ENCODE measurements around the gene MPG. TPM values are rescaled to one million over a fixed set of nuclear protein-coding genes. Genes with fewer than 3 reads are reported as not detected.
"Not testable (repeated sequence)": the region's sequence is repeated elsewhere in the genome, so short reads cannot be mapped to it uniquely, and the experiment has no call there.

MPG gene
- total RNA-seq, 4 donors from 2014 or later, result 22.3 to 63.2 (median 51.2) TPM

DNA sequence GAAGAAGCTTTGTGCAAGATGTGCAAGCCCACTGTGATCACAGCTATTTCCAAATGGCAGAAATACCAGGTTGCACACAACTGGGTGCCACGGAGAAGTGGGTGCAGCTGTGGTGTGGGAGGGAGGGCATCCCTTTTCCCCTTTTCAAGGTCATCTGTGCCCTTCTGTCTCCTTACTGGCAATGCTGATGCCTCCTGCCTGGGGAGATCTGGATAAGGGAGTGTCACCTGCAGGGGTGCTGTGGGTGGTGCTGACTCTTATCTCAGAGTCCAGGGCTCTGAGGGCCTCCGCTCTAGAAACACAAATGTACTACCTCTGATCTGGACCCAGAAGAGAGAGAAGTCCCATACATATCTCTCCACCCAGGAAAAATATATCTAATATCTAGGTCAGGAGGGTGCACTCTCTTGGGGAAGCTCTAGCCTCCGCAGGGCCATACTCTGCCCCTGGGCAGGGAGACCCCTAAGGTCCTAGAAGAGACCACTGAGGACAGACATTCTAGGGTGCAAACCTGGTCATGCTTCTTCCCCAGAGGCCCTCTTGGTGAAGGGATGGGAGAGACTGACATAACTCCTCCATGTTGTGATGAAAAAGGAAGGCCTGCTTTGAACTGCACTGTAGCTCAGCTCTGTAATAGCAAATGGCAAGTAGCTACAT lies 41.9 kb downstream of the MPG start:
- H3K27me3 ChIP-seq, result no peaks in the 10 kb centered on the region
- TF ChIP-seq POLR2A (IDR thresholded peaks at IDR 0.05) (no peak), EP300 (IDR thresholded peaks at IDR 0.05; ENCODE audit: low read depth) (no peak), POLR2AphosphoS5 (IDR thresholded peaks at IDR 0.05) (no peak)
- TF ChIP-seq, protein P1, sequence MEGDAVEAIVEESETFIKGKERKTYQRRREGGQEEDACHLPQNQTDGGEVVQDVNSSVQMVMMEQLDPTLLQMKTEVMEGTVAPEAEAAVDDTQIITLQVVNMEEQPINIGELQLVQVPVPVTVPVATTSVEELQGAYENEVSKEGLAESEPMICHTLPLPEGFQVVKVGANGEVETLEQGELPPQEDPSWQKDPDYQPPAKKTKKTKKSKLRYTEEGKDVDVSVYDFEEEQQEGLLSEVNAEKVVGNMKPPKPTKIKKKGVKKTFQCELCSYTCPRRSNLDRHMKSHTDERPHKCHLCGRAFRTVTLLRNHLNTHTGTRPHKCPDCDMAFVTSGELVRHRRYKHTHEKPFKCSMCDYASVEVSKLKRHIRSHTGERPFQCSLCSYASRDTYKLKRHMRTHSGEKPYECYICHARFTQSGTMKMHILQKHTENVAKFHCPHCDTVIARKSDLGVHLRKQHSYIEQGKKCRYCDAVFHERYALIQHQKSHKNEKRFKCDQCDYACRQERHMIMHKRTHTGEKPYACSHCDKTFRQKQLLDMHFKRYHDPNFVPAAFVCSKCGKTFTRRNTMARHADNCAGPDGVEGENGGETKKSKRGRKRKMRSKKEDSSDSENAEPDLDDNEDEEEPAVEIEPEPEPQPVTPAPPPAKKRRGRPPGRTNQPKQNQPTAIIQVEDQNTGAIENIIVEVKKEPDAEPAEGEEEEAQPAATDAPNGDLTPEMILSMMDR (IDR thresholded peaks at IDR 0.05), result no peak
- no peak overlapping the region for H3K27ac ChIP-seq
- no peak for DNase-seq
- no peaks in the 10 kb centered on the region for H3K9me3 ChIP-seq
- no peak overlapping the region for H3K4me3 ChIP-seq
- no peaks in the 10 kb centered on the region for H3K36me3 ChIP-seq
- WGBS, 2 donors (ENCODE audit: low coverage in 1 of 2), result 83 to 90% methylated on average over 1 to 3 of the region's 3 CpGs
- peaks cover 0 to 8% (median 4%) of the 10 kb centered on the region in 4 donors for H3K4me1 ChIP-seq
- intact Hi-C loops (cut with DNase I; ENCODE audit: low total_unique reads) (no loop called here), in situ Hi-C loops (cut with MboI; ENCODE audit: low pct_ligation_motif_present in 1 of 4, low pct_unique_long_range_greater_than_20kb in 1 of 4, low sequenced_read_pairs in 3 of 4) (no loop called here)

DNA sequence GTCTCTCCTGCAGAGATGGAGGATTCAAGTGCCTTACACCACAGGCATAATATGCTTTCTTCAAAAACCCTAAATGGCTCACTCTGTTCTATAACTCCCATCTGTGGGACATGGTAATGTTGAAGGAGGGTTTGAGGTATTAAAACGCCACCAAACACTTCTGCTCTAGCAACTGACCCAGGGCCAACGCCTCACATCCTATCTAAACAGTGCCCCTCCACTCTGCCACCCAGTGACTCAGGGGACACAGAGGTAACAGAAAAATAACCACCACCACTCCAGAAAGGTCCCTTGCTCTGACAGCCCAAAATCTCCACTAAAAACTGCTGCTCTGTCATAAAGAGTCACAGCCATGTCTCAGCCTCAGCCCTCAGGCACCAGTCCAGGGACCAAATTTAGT lies 42.7 kb downstream of the MPG start:
- H3K4me1 ChIP-seq, result peaks cover 0 to 8% (median 4%) of the 10 kb centered on the region in 4 donors
- TF ChIP-seq POLR2A (IDR thresholded peaks at IDR 0.05), result no peak
- TF ChIP-seq, protein P1 (IDR thresholded peaks at IDR 0.05), result no peak
- TF ChIP-seq EP300 (IDR thresholded peaks at IDR 0.05; ENCODE audit: low read depth), result no peak
- TF ChIP-seq POLR2AphosphoS5 (IDR thresholded peaks at IDR 0.05), result no peak
- no peaks in the 10 kb centered on the region for H3K36me3 ChIP-seq
- intact Hi-C loops (cut with DNase I; ENCODE audit: low total_unique reads) (no loop called here), in situ Hi-C loops (cut with MboI; ENCODE audit: low pct_ligation_motif_present in 1 of 4, low pct_unique_long_range_greater_than_20kb in 1 of 4, low sequenced_read_pairs in 3 of 4) (no loop called here)
- DNase-seq, result no peak
- no peaks in the 10 kb centered on the region for H3K9me3 ChIP-seq
- no peak overlapping the region for H3K4me3 ChIP-seq
- WGBS, 2 donors (ENCODE audit: low coverage in 1 of 2), result 92 to 100% methylated on average over 2 of the region's 2 CpGs
- no peaks in the 10 kb centered on the region for H3K27me3 ChIP-seq
- no peak overlapping the region for H3K27ac ChIP-seq

DNA sequence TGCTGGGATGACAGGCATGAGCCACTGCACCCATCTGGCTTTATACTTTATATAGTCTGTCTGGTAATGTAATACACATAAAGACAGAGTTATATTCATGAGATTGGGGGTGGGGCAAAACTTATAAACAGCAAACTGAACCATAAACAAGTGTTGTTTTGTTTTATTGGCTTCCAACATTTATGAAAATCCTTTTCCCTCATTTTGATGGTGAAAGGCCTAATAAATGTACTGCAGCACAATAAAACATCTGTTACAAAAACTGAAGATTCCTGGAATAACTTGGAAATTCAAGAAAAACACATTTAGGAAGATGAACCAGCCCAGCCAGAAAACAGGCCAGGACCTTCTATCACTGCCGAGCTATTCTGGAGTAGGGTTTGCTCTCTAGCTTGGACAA lies 44.3 kb downstream of the MPG start:
- H3K9me3 ChIP-seq, result no peaks in the 10 kb centered on the region
- in situ Hi-C loops (cut with MboI; ENCODE audit: low pct_ligation_motif_present in 1 of 4, low pct_unique_long_range_greater_than_20kb in 1 of 4, low sequenced_read_pairs in 3 of 4) (no loop called here), intact Hi-C loops (cut with DNase I; ENCODE audit: low total_unique reads) (no loop called here)
- peaks cover 0 to 8% (median 4%) of the 10 kb centered on the region in 4 donors for H3K4me1 ChIP-seq
- H3K36me3 ChIP-seq, result no peaks in the 10 kb centered on the region
- WGBS, 2 donors (ENCODE audit: low coverage in 1 of 2), result 100% methylated on average over 1 of the region's 1 CpG
- no peak for TF ChIP-seq EP300 (IDR thresholded peaks at IDR 0.05; ENCODE audit: low read depth)
- no peak for TF ChIP-seq POLR2AphosphoS5 (IDR thresholded peaks at IDR 0.05)
- TF ChIP-seq, protein P1 (IDR thresholded peaks at IDR 0.05), result no peak
- no peak for TF ChIP-seq POLR2A (IDR thresholded peaks at IDR 0.05)
- DNase-seq, result no peak
- no peak overlapping the region for H3K4me3 ChIP-seq
- H3K27ac ChIP-seq, result no peak overlapping the region
- H3K27me3 ChIP-seq, result no peaks in the 10 kb centered on the region

DNA sequence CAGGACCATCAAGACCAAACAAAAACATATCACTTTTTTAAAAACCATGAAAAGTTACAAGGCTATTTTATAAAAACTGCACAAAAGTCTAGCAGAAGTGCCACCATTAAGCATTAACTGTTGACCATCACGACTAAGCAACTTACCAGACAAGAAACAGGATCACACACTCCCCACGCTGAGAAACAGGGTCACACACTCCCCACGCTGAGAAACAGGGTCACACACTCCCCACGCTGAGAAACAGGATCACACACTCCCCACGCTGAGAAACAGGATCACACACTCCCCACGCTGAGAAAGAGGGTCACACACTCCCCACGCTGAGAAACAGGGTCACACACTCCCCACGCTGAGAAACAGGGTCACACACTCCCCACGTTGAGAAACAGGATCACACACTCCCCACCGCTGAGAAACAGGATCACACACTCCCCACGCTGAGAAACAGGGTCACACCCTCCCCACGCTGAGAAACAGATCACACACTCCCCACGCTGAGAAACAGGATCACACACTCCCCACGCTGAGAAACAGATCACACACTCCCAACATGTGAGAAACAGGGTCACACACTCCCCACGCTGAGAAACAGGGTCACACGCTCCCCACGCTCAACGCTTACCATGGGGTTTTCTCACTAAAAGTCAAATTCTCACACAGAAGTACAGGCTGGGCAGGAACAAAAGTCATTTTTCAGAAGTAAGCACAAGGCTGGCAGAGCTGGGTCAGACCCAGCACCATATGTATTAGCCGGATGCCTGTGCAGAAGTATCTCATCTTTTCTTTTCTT lies 45.7 kb downstream of the MPG start:
- in situ Hi-C loops (cut with MboI; ENCODE audit: low pct_ligation_motif_present in 1 of 4, low pct_unique_long_range_greater_than_20kb in 1 of 4, low sequenced_read_pairs in 3 of 4); H3K9me3 ChIP-seq; intact Hi-C loops (cut with DNase I; ENCODE audit: low total_unique reads); H3K27ac ChIP-seq; H3K27me3 ChIP-seq; H3K4me3 ChIP-seq; DNase-seq; H3K36me3 ChIP-seq; H3K4me1 ChIP-seq: not testable (repeated sequence)
- 77 to 87% methylated on average over 7 to 19 of the region's 19 CpGs for WGBS, 2 donors (ENCODE audit: low coverage in 1 of 2)
